Neural cell (in vitro differentiated cells): ENCODE data around the gene PSD2.

ENCODE experiments used
- CTCF ChIP-seq: fragments of 450-650 bp; IDR thresholded peaks from 2 replicates; pipeline ENCODE4 v1.5.1; 2014; ENCODE audit warnings: antibody characterized with exemption, mild to moderate bottlenecking, moderate library complexity; ENCODE audit not compliant: poor library complexity, severe bottlenecking
- TAF1 ChIP-seq: IDR thresholded peaks from 2 replicates; pipeline ENCODE4 v1.6.1; 2012; ENCODE audit warnings: low read depth

- TF ChIP-seq TAF1 = no peak
- TF ChIP-seq CTCF = no peak
Measured at GRCh38 chr5:139847091-139847490, 51.5 kb downstream of the PSD2 start.
